ENCODE results near the gene CFTR. TPM values are rescaled to one million over a fixed set of nuclear protein-coding genes. Genes with fewer than 3 reads are reported as not detected.

The CFTR gene
- total RNA-seq, 1 donor from 2014 or later: not detected

GRCh38 chr7:117683430-117684175, 203.8 kb downstream of the CFTR start:
- DNase-seq (no peak), ATAC-seq (ENCODE audit: low read depth) (no peak)
- Mint-ChIP-seq H3K27me3 (no peaks in the 10 kb centered on the region), H3K9me3 (no peaks in the 10 kb centered on the region), H3K27ac (no peak overlapping the region), H3K4me3 (no peak overlapping the region), H3K4me1 (no peaks in the 10 kb centered on the region), H3K36me3 (ENCODE audit: low read depth) (no peaks in the 10 kb centered on the region)
- POLR2A ChIA-PET: no interaction called here
- intact Hi-C loops (cut with micrococcal nuclease): no loop called here
- TF ChIP-seq CTCF (IDR thresholded peaks at IDR 0.05): no peak
- CTCF ChIA-PET: no interaction called here

GRCh38 chr7:117685795-117686194, 206.0 kb downstream of the CFTR start:
- ChIA-PET CTCF (no interaction called here), POLR2A (no interaction called here)
- Mint-ChIP-seq H3K27ac (no peak overlapping the region), H3K36me3 (ENCODE audit: low read depth) (no peaks in the 10 kb centered on the region), H3K4me3 (no peak overlapping the region), H3K4me1 (no peaks in the 10 kb centered on the region), H3K9me3 (no peaks in the 10 kb centered on the region), H3K27me3 (no peaks in the 10 kb centered on the region)
- TF ChIP-seq CTCF (IDR thresholded peaks at IDR 0.05): no peak
- intact Hi-C loops (cut with micrococcal nuclease): no loop called here
- no peak for DNase-seq
- ATAC-seq (ENCODE audit: low read depth): no peak

- intact Hi-C loops (cut with micrococcal nuclease): no loop called here
- DNase-seq (no peak), ATAC-seq (ENCODE audit: low read depth) (no peak)
- Mint-ChIP-seq H3K4me3 (no peak overlapping the region), H3K9me3 (no peaks in the 10 kb centered on the region), H3K4me1 (no peaks in the 10 kb centered on the region), H3K27me3 (no peaks in the 10 kb centered on the region), H3K36me3 (ENCODE audit: low read depth) (no peaks in the 10 kb centered on the region), H3K27ac (no peak overlapping the region)
- POLR2A ChIA-PET: no interaction called here
- CTCF ChIA-PET: no interaction called here
- no peak for TF ChIP-seq CTCF (IDR thresholded peaks at IDR 0.05)
Measured at GRCh38 chr7:117686311-117686935, 206.6 kb downstream of the CFTR start.

GRCh38 chr7:117688126-117688525, 208.3 kb downstream of the CFTR start:
- intact Hi-C loops (cut with micrococcal nuclease): no loop called here
- no peak for ATAC-seq (ENCODE audit: low read depth)
- Mint-ChIP-seq H3K27ac (no peak overlapping the region), H3K4me1 (no peaks in the 10 kb centered on the region), H3K27me3 (no peaks in the 10 kb centered on the region), H3K36me3 (ENCODE audit: low read depth) (no peaks in the 10 kb centered on the region), H3K4me3 (no peak overlapping the region), H3K9me3 (no peaks in the 10 kb centered on the region)
- ChIA-PET CTCF (no interaction called here), POLR2A (no interaction called here)
- TF ChIP-seq CTCF (IDR thresholded peaks at IDR 0.05): no peak
- no peak for DNase-seq

GRCh38 chr7:117689406-117689805, 209.6 kb downstream of the CFTR start:
- Mint-ChIP-seq H3K27ac (no peak overlapping the region), H3K9me3 (no peaks in the 10 kb centered on the region), H3K4me1 (no peaks in the 10 kb centered on the region), H3K4me3 (no peak overlapping the region), H3K36me3 (ENCODE audit: low read depth) (no peaks in the 10 kb centered on the region), H3K27me3 (no peaks in the 10 kb centered on the region)
- ChIA-PET CTCF (no interaction called here), POLR2A (no interaction called here)
- intact Hi-C loops (cut with micrococcal nuclease): no loop called here
- DNase-seq (no peak), ATAC-seq (ENCODE audit: low read depth) (no peak)
- no peak for TF ChIP-seq CTCF (IDR thresholded peaks at IDR 0.05)

Measured in activated B cell treated with CpG ODN at 0.5 μM for 24 hours (primary cell).